CD4-positive, alpha-beta T cell treated with Interleukin-6 at 100 ng/mL for 8 hours (primary cell): ENCODE data around the gene HNRNPUL1.

Experiments used
- DNase-seq: peaks from one replicate; pipeline ENCODE4 v3.0.0-alpha.2; 2020; ENCODE audit warnings: mixed read lengths, low spot score

Gene HNRNPUL1

GRCh38 chr19:41308450-41309179 is 44.4 kb downstream of the HNRNPUL1 start:
- peak; percentile 89 for DNase-seq

- no peak for DNase-seq
Observed at GRCh38 chr19:41309180-41310032, 45.2 kb downstream of the HNRNPUL1 start.

- DNase-seq = peak; percentile 88
Observed at GRCh38 chr19:41310033-41310831, 46.1 kb downstream of the HNRNPUL1 start, which contains the start of gene CCDC97. TSS of gene CCDC97 (plus strand) at chr19:41310172. CDS start at chr19:41310311, 139 bp downstream.

- no peak for DNase-seq
Observed at GRCh38 chr19:41311072-41311471, 46.9 kb downstream of the HNRNPUL1 start.

- DNase-seq = no peak
Observed at GRCh38 chr19:41311613-41312012, 47.4 kb downstream of the HNRNPUL1 start.

GRCh38 chr19:41316306-41316920 is 52.2 kb downstream of the HNRNPUL1 start:
- no peak for DNase-seq

- no peak for DNase-seq
Observed at GRCh38 chr19:41318696-41319499, 54.7 kb downstream of the HNRNPUL1 start.

GRCh38 chr19:41319500-41320184 is 55.5 kb downstream of the HNRNPUL1 start:
- no peak for DNase-seq

GRCh38 chr19:41320185-41320518 is 56.0 kb downstream of the HNRNPUL1 start:
- no peak for DNase-seq

GRCh38 chr19:41320568-41320967 is 56.4 kb downstream of the HNRNPUL1 start:
- no peak for DNase-seq

GRCh38 chr19:41321204-41321599 is 57.0 kb downstream of the HNRNPUL1 start:
- DNase-seq = no peak

GRCh38 chr19:41321600-41322270 is 57.6 kb downstream of the HNRNPUL1 start:
- no peak for DNase-seq

- no peak for DNase-seq
Observed at GRCh38 chr19:41322451-41322850, 58.3 kb downstream of the HNRNPUL1 start.

- no peak for DNase-seq
Observed at GRCh38 chr19:41323023-41323422, 58.9 kb downstream of the HNRNPUL1 start.

- DNase-seq = no peak
Observed at GRCh38 chr19:41323430-41324125, 59.4 kb downstream of the HNRNPUL1 start.

GRCh38 chr19:41324231-41324702 is 60.1 kb downstream of the HNRNPUL1 start:
- DNase-seq = no peak

GRCh38 chr19:41324921-41325639 is 60.9 kb downstream of the HNRNPUL1 start:
- no peak for DNase-seq

GRCh38 chr19:41325640-41325946 is 61.4 kb downstream of the HNRNPUL1 start:
- DNase-seq = no peak
